ENCODE results near the gene TANC1.
A peak's percentile ranks its signal among the peaks of the same experiment; 100 is the strongest.

Gene TANC1

GRCh38 chr2:159000072-159000471 is 31.6 kb downstream of the TANC1 start:
- Histone ChIP-seq H3K27me3 (ENCODE audit: control insufficient read depth, insufficient read depth, low read length) (no peaks in the 10 kb centered on the region), H3K9ac (ENCODE audit: low read length) (no peak overlapping the region), H3K36me3 (ENCODE audit: control insufficient read depth, insufficient read depth, low read length) (no peaks in the 10 kb centered on the region), H3K27ac (ENCODE audit: low read depth, low read length) (no peak overlapping the region), H3K4me1 (ENCODE audit: control insufficient read depth, insufficient read depth, low read length) (peaks cover 15% of the 10 kb centered on the region), H3K4me3 (ENCODE audit: low read length) (no peak overlapping the region)

- peak overlapping the region; percentile 21 for H3K27ac ChIP-seq (ENCODE audit: low read depth, low read length)
- H3K36me3 ChIP-seq (ENCODE audit: control insufficient read depth, insufficient read depth, low read length), result no peaks in the 10 kb centered on the region
Measured at GRCh38 chr2:159002462-159003111, 34.1 kb downstream of the TANC1 start.

GRCh38 chr2:159003555-159003954 is 35.1 kb downstream of the TANC1 start:
- H3K4me3 ChIP-seq (ENCODE audit: low read length), result no peak overlapping the region
- H3K36me3 ChIP-seq (ENCODE audit: control insufficient read depth, insufficient read depth, low read length), result no peaks in the 10 kb centered on the region
- H3K27me3 ChIP-seq (ENCODE audit: control insufficient read depth, insufficient read depth, low read length), result no peaks in the 10 kb centered on the region
- no peak overlapping the region for H3K9ac ChIP-seq (ENCODE audit: low read length)
- H3K27ac ChIP-seq (ENCODE audit: low read depth, low read length), result no peak overlapping the region
- H3K4me1 ChIP-seq (ENCODE audit: control insufficient read depth, insufficient read depth, low read length), result peaks cover 7% of the 10 kb centered on the region

More at GRCh38 chr2:159002462-159003111, 34.1 kb downstream of the TANC1 start:
- no peak overlapping the region for H3K4me3 ChIP-seq (ENCODE audit: low read length)
- no peak overlapping the region for H3K9ac ChIP-seq (ENCODE audit: low read length)
- H3K4me1 ChIP-seq (ENCODE audit: control insufficient read depth, insufficient read depth, low read length), result peaks cover 10% of the 10 kb centered on the region
- H3K27me3 ChIP-seq (ENCODE audit: control insufficient read depth, insufficient read depth, low read length), result no peaks in the 10 kb centered on the region

- Histone ChIP-seq H3K4me3 (ENCODE audit: low read length) (no peak overlapping the region), H3K4me1 (ENCODE audit: control insufficient read depth, insufficient read depth, low read length) (peaks cover 5% of the 10 kb centered on the region), H3K27ac (ENCODE audit: low read depth, low read length) (no peak overlapping the region), H3K36me3 (ENCODE audit: control insufficient read depth, insufficient read depth, low read length) (no peaks in the 10 kb centered on the region), H3K27me3 (ENCODE audit: control insufficient read depth, insufficient read depth, low read length) (no peaks in the 10 kb centered on the region), H3K9ac (ENCODE audit: low read length) (no peak overlapping the region)
Measured at GRCh38 chr2:159004849-159005248, 36.4 kb downstream of the TANC1 start.

- H3K4me3 ChIP-seq (ENCODE audit: low read length), result no peak overlapping the region
- peaks cover 10% of the 10 kb centered on the region for H3K4me1 ChIP-seq (ENCODE audit: control insufficient read depth, insufficient read depth, low read length)
- no peak overlapping the region for H3K27ac ChIP-seq (ENCODE audit: low read depth, low read length)
- peaks cover 3% of the 10 kb centered on the region for H3K36me3 ChIP-seq (ENCODE audit: control insufficient read depth, insufficient read depth, low read length)
- no peaks in the 10 kb centered on the region for H3K27me3 ChIP-seq (ENCODE audit: control insufficient read depth, insufficient read depth, low read length)
- no peak overlapping the region for H3K9ac ChIP-seq (ENCODE audit: low read length)
Measured at GRCh38 chr2:159009940-159010339, 41.5 kb downstream of the TANC1 start.

- H3K27ac ChIP-seq (ENCODE audit: low read depth, low read length), result no peak overlapping the region
- H3K9ac ChIP-seq (ENCODE audit: low read length), result no peak overlapping the region
- no peaks in the 10 kb centered on the region for H3K27me3 ChIP-seq (ENCODE audit: control insufficient read depth, insufficient read depth, low read length)
- peaks cover 10% of the 10 kb centered on the region for H3K4me1 ChIP-seq (ENCODE audit: control insufficient read depth, insufficient read depth, low read length)
- H3K4me3 ChIP-seq (ENCODE audit: low read length), result no peak overlapping the region
- peaks cover 4% of the 10 kb centered on the region for H3K36me3 ChIP-seq (ENCODE audit: control insufficient read depth, insufficient read depth, low read length)
Measured at GRCh38 chr2:159010340-159010739, 41.9 kb downstream of the TANC1 start.

- Histone ChIP-seq H3K27me3 (ENCODE audit: control insufficient read depth, insufficient read depth, low read length) (no peaks in the 10 kb centered on the region), H3K4me1 (ENCODE audit: control insufficient read depth, insufficient read depth, low read length) (peaks cover 10% of the 10 kb centered on the region), H3K36me3 (ENCODE audit: control insufficient read depth, insufficient read depth, low read length) (peaks cover 6% of the 10 kb centered on the region), H3K9ac (ENCODE audit: low read length) (no peak overlapping the region), H3K27ac (ENCODE audit: low read depth, low read length) (no peak overlapping the region), H3K4me3 (ENCODE audit: low read length) (no peak overlapping the region)
Measured at GRCh38 chr2:159010963-159011362, 42.5 kb downstream of the TANC1 start.

- H3K4me3 ChIP-seq (ENCODE audit: low read length), result no peak overlapping the region
- no peak overlapping the region for H3K9ac ChIP-seq (ENCODE audit: low read length)
- H3K27me3 ChIP-seq (ENCODE audit: control insufficient read depth, insufficient read depth, low read length), result no peaks in the 10 kb centered on the region
- H3K4me1 ChIP-seq (ENCODE audit: control insufficient read depth, insufficient read depth, low read length), result peaks cover 10% of the 10 kb centered on the region
- peaks cover 6% of the 10 kb centered on the region for H3K36me3 ChIP-seq (ENCODE audit: control insufficient read depth, insufficient read depth, low read length)
- H3K27ac ChIP-seq (ENCODE audit: low read depth, low read length), result no peak overlapping the region
Measured at GRCh38 chr2:159012142-159012541, 43.7 kb downstream of the TANC1 start.

- Histone ChIP-seq H3K9ac (ENCODE audit: low read length) (no peak overlapping the region), H3K27me3 (ENCODE audit: control insufficient read depth, insufficient read depth, low read length) (no peaks in the 10 kb centered on the region), H3K27ac (ENCODE audit: low read depth, low read length) (no peak overlapping the region), H3K4me1 (ENCODE audit: control insufficient read depth, insufficient read depth, low read length) (peaks cover 10% of the 10 kb centered on the region), H3K4me3 (ENCODE audit: low read length) (no peak overlapping the region), H3K36me3 (ENCODE audit: control insufficient read depth, insufficient read depth, low read length) (peaks cover 6% of the 10 kb centered on the region)
Measured at GRCh38 chr2:159013103-159013502, 44.7 kb downstream of the TANC1 start.

GRCh38 chr2:159015174-159015573 is 46.7 kb downstream of the TANC1 start:
- H3K4me3 ChIP-seq (ENCODE audit: low read length), result no peak overlapping the region
- H3K27me3 ChIP-seq (ENCODE audit: control insufficient read depth, insufficient read depth, low read length), result no peaks in the 10 kb centered on the region
- no peak overlapping the region for H3K9ac ChIP-seq (ENCODE audit: low read length)
- H3K4me1 ChIP-seq (ENCODE audit: control insufficient read depth, insufficient read depth, low read length), result peaks cover 7% of the 10 kb centered on the region
- peaks cover 6% of the 10 kb centered on the region for H3K36me3 ChIP-seq (ENCODE audit: control insufficient read depth, insufficient read depth, low read length)
- H3K27ac ChIP-seq (ENCODE audit: low read depth, low read length), result no peak overlapping the region

GRCh38 chr2:159015823-159016222 is 47.4 kb downstream of the TANC1 start:
- H3K36me3 ChIP-seq (ENCODE audit: control insufficient read depth, insufficient read depth, low read length), result peaks cover 6% of the 10 kb centered on the region
- H3K4me1 ChIP-seq (ENCODE audit: control insufficient read depth, insufficient read depth, low read length), result peaks cover 3% of the 10 kb centered on the region
- H3K27ac ChIP-seq (ENCODE audit: low read depth, low read length), result no peak overlapping the region
- no peak overlapping the region for H3K9ac ChIP-seq (ENCODE audit: low read length)
- H3K4me3 ChIP-seq (ENCODE audit: low read length), result no peak overlapping the region
- no peaks in the 10 kb centered on the region for H3K27me3 ChIP-seq (ENCODE audit: control insufficient read depth, insufficient read depth, low read length)

- H3K9ac ChIP-seq (ENCODE audit: low read length), result no peak overlapping the region
- no peak overlapping the region for H3K27ac ChIP-seq (ENCODE audit: low read depth, low read length)
- H3K4me3 ChIP-seq (ENCODE audit: low read length), result no peak overlapping the region
- H3K4me1 ChIP-seq (ENCODE audit: control insufficient read depth, insufficient read depth, low read length), result no peaks in the 10 kb centered on the region
- H3K27me3 ChIP-seq (ENCODE audit: control insufficient read depth, insufficient read depth, low read length), result no peaks in the 10 kb centered on the region
- H3K36me3 ChIP-seq (ENCODE audit: control insufficient read depth, insufficient read depth, low read length), result peaks cover 6% of the 10 kb centered on the region
Measured at GRCh38 chr2:159017837-159018236, 49.4 kb downstream of the TANC1 start.

GRCh38 chr2:159019021-159019420 is 50.6 kb downstream of the TANC1 start:
- H3K9ac ChIP-seq (ENCODE audit: low read length), result no peak overlapping the region
- no peak overlapping the region for H3K4me3 ChIP-seq (ENCODE audit: low read length)
- no peak overlapping the region for H3K27ac ChIP-seq (ENCODE audit: low read depth, low read length)
- H3K27me3 ChIP-seq (ENCODE audit: control insufficient read depth, insufficient read depth, low read length), result no peaks in the 10 kb centered on the region
- H3K4me1 ChIP-seq (ENCODE audit: control insufficient read depth, insufficient read depth, low read length), result no peaks in the 10 kb centered on the region
- H3K36me3 ChIP-seq (ENCODE audit: control insufficient read depth, insufficient read depth, low read length), result peaks cover 6% of the 10 kb centered on the region
